AG08396 (cell line): ENCODE data around the gene SNX32.
A peak's percentile ranks its signal among the peaks of the same experiment; 100 is the strongest.

Experiments
- DNase-seq: peaks from one replicate; pipeline ENCODE4 v3.0.0; 2012; ENCODE audit warnings: low spot score, mixed read lengths

SNX32 gene

GRCh38 chr11:65833297-65834030 lies at the start of gene SNX32:
Gene SNX32, plus strand, starts transcription at chr11:65833963. Its CDS starts 103 bp downstream, at chr11:65834066.
- peak; percentile 99 for DNase-seq

- no peak for DNase-seq
Measured at GRCh38 chr11:65785319-65786007, 48.3 kb upstream of the SNX32 start.

- DNase-seq: no peak
Measured at GRCh38 chr11:65786008-65786785, 47.6 kb upstream of the SNX32 start.

- no peak for DNase-seq
Measured at GRCh38 chr11:65786786-65787636, 46.8 kb upstream of the SNX32 start, which contains the start of gene OVOL1. Gene OVOL1, plus strand, starts transcription at chr11:65787063. Its CDS starts 311 bp downstream, at chr11:65787374.

GRCh38 chr11:65787649-65788622 lies 45.8 kb upstream of the SNX32 start:
- no peak for DNase-seq

- DNase-seq: no peak
Measured at GRCh38 chr11:65788821-65789220, 44.9 kb upstream of the SNX32 start.

- DNase-seq: no peak
Measured at GRCh38 chr11:65789230-65790103, 44.3 kb upstream of the SNX32 start.

GRCh38 chr11:65790104-65790901 lies 43.5 kb upstream of the SNX32 start:
- no peak for DNase-seq

- no peak for DNase-seq
Measured at GRCh38 chr11:65790902-65791650, 42.7 kb upstream of the SNX32 start.

- DNase-seq: no peak
Measured at GRCh38 chr11:65791719-65792213, 42.0 kb upstream of the SNX32 start.

GRCh38 chr11:65792456-65792855 lies 41.3 kb upstream of the SNX32 start:
- DNase-seq: no peak

- DNase-seq: no peak
Measured at GRCh38 chr11:65793144-65793581, 40.6 kb upstream of the SNX32 start.

- no peak for DNase-seq
Measured at GRCh38 chr11:65793625-65794400, 40.0 kb upstream of the SNX32 start.

GRCh38 chr11:65794570-65795510 lies 38.9 kb upstream of the SNX32 start:
- DNase-seq: no peak

GRCh38 chr11:65796726-65797601 lies 36.8 kb upstream of the SNX32 start:
- no peak for DNase-seq
